ENCODE data around the gene PDK2.

Gene PDK2

DNA sequence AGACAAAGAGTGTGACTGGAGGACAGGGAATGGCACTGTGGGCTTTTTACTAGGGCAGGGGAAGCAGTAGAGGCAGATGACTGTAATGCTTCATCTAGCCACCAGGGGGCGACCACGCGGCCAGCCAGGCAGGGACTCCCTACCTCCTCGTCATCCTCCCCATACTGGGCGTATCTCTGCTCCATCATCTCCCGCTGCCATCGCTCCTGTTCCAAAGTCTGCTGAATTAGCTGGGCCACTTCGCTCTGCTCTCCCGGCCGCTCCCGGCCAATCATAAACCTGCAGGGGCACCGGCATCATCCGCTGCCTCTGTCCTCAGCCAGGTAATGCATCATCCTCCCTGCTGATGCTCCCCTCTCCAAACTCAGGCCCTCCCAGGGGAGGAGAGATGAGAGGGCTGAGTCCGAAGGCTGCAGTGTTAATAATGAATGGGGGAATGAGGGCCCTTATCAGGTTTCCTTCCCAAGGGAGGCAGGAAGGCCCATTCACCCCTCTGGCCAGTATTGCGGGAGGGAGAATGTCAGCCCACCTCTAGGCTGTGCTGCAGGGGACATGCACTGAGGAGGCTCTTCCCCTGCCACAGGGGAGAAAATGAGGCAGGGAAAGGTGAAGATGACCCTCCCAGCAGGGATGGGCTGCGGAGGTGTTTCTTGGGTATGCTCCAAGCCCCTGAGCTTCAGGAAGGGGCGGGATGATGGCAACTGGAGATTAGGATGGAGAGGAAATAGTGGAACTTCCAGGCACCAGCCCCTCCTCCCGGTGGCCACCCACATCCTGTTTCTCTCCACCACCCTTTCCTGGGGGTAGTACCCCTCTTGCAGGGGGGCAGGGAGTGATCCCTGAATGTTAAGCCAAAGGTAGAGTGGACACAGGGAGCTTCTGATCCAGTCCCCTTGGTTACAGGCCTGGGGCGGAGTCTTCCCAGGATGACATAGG, 45.1 kb downstream of the PDK2 start:
- peak; percentile 47 for DNase-seq

GRCh38 chr17:50141026-50141744, 46.0 kb downstream of the PDK2 start:
- DNase-seq, result no peak

DNA sequence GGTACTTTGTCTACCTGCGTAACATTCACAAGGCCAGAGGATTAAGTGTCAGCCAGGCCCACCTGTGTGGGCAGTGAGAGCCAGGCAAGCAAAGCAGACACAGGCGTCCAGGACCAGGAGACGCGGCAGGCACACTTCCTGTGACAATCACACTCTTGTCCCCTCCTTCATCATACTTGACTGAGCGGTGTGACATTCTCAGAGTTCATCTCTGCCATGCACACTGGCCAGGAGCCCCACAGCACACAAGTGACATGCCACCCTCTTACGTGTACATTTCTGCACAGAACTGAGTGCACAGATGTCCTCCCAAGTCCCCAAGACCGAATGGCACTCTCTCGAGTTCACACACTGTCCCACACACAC, 46.6 kb downstream of the PDK2 start:
- no peak for DNase-seq

DNA sequence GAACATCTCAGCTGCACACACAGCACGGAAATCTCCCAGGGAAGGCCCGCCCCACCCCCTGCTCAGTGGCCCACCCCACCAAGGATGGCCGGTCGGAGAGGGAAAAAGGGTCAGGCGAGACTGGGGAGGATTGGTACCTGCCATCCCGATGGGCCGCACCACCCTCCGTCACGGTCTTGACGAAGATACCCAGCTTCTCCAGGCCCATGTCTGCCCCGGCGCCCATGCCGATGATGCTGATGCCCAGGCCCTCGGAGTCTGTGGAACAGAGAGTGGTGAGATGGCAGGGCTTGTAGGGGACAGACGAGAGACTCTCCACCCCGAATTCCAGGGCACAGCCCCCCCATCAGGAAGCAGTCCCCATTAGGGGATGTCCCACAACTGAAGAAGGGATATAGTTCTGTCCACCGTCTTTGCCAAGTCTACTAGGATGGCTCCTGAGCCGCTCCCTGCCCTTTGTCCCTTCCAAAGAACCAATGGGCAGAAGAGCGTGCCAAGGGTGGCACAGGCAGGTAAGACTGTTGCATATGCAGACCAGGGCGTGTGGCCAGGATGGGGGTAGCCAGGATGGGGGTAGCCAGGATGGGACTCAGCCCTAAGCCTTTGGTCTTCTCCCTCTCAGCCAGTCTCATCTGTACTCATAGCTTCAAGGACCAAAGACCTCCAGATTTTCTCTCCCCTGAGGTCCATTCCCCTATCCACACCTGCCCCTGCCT, 48.5 kb downstream of the PDK2 start:
- no peak for DNase-seq

- no peak for DNase-seq
These were observed 49.2 kb downstream of the PDK2 start for GRCh38 chr17:50144355-50144754.

- DNase-seq, result no peak
These were observed 49.8 kb downstream of the PDK2 start for GRCh38 chr17:50144845-50145531.

- DNase-seq, result no peak
These were observed 50.5 kb downstream of the PDK2 start for GRCh38 chr17:50145532-50146229.

DNA sequence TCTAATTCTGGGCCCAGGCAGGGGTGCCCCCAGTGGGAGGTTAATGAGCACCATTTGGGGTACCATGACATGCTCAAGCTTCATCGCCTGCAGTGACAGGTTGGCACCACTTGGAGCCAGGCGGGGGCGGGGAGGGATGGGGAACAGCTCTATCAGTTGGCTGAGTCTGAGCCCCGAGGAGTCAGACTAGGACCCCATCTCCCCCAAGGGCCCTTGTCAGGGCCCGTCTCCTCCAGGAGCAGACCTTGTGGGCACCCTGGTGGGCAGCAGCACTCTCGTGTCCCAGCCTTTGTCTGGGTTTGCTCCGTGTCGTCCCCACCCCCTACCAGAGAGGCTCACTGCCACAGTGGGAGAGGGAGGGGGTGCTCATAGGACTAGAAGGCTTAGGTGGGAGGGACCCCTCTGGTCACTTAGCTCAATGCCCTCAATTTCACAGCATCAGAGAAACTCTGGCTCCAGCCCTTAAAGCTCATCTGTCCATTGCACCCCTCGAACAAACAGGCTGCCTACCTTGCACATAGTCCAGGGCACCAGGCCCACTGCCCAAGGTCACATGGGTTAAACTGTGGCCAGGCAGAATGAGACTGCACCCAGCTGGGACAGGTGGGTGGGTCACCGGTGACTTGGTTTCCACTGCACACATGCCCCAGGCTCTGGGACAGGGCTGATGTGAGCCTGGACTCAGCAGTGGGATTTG, 51.2 kb downstream of the PDK2 start:
- no peak for DNase-seq

DNA sequence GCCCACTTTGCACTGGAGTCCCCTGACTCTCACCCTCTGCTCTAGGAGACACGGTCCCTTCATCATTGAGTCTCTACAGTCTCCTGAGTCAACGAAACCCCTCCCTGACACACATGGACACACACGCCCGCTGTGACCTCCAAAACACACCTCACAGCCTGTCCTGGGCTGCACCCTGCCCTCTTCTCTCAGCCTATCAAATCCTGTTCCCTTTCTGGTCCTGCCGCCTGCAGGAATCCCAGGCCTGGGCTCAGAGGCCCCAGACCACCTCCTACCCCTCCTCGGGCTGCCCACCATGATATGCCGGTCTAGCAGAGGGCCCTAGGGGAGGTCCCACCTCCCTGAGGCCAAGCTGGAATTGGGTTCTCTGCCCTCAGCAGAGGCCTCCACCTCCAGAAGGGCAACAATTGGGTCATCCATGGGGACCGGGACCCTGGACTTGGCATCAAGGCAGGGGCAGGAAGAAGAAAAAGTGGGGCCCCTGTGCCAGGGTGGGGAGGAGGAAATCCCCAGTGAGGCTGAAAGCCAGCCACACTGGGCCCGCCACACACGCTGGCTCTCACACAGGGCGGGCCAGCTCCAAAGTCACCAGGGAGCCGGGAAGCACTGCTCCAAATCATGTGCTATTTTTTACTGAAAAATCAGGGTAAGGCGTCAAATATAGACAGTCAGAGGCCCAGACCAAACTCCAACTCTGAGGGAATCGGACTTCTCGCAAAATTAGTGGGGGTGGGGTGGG, 51.9 kb downstream of the PDK2 start:
- DNase-seq, result no peak

GRCh38 chr17:50147841-50148225, 52.7 kb downstream of the PDK2 start:
- no peak for DNase-seq

DNA sequence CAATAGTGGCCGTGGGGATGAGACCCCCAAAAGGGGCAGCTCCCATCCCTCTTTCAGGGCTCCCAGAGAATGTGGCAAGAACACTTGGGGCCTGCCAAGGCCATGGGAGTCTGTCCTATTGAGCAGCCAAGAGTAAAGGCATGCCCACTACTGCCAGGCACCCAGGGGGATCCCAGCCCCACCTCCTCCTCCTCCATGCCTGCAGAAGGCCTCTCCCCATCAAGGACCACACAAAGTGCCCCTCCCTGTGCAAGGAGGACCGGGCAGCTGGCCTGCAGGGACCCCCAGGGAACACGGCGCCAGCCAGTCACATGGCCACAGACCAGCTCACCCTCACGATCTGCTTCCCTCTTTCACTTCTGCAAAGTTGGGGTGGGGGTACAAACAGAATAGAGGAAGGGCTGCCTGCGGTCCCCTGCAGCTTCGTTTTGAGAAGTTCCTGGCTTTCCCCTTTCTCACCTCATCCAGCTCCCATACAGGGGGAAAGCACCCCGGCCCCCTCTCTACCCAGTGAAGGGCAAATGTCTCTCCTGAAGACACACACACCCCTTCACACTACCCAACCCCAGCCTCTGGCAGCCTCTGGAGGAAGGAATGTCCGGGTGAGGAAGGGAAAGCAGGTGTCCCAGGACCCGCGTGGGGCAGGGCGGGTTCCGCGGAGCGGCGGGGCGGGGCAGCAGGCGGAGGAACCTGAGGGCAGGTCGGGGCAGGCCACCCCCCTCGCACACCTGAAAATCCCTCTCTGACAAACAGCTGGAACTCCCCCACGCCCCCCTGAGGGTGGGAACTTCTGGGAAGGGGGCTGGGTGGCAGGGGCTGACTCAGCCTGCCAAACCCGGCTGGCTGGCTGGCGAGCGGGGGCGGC, 53.3 kb downstream of the PDK2 start:
- DNase-seq, result peak; percentile 46

- DNase-seq, result no peak
These were observed 53.9 kb downstream of the PDK2 start for GRCh38 chr17:50149091-50149416.

- peak; percentile 6 for DNase-seq
These were observed 54.5 kb downstream of the PDK2 start for GRCh38 chr17:50149417-50150353.

GRCh38 chr17:50150354-50151040, 55.3 kb downstream of the PDK2 start, which contains the start of gene PPP1R9B:
Gene PPP1R9B (minus strand): TSS chr17:50150677. CDS start chr17:50150513, 164 bp downstream.
- DNase-seq, result no peak

DNA sequence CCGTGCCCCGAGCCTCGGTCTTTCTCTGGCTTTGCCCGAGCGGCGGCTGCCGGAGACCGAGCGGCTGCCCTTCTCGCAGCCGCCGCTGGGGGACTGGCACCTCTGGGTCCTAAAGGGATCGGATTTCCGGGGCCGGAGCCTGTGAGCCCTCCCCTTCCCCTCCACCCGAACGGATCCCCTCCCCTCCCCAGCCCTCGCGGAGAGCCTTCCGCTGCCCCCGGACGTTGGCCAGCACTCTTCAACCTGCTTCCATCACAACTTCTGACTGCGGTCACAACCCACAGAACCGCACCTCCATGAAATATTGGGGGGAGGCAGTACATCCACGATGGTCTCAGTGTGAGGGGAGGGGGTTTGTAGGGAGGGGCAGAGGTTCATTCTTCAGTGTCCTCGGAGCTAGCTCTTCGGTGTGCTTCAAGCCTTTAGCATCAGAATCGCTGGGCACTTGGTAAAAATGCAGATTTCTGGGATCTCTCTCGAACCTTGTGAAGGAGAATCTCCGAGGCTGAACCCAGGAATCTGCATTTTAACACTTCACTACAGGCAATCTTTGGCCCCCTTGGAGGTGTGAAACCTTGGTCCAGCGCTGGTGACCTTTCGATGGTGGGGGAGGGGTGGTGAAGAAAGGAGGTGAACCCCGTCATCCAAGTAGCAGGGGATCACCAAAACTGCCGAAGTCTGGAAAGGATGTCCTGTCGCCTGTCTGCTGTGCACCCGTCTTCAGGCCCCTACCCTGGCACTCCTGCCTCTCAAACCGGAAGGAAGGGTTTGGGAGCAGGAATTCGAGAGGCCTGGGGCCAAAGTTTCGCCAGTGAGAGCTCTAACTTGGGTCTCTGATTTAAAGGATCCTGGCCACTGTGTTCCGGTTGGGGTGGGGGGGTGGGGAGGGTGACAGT, 56.1 kb downstream of the PDK2 start:
- DNase-seq, result peak; percentile 72

DNA sequence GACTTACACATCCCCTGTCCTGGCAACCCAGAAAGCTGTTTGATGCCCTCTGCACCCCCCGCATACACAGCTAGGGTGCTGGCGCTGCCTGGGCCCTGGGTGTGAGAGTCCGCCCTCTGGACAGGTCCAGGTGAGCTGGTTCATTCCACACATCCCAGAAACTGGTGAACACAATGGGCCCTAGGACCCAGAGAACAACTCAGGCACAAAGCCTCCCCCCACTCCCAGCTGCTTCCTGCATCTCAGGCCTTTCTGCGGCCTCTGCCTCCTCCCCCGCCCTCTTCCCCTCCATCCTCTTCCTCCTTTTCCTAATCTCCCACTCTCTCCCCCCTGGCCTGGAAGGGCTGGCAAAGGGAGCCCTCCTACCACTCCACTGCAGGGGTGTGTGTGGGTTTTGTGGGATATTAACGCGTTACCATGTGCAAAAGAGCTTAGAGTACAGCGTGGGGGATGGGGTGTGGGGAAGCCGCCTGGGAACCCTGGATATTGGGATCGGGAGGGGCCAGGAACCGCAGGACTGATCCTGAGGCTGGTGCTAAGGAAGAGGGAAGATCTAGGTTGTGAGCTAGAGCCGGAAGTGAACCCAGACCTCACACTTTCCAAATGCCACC, 56.9 kb downstream of the PDK2 start:
- DNase-seq, result peak; percentile 83

- no peak for DNase-seq
These were observed 57.6 kb downstream of the PDK2 start for GRCh38 chr17:50152736-50153135.

Data from NCI-H1105 treated with DMSO at 0.1 percent for 48 hours (cell line).